ENCODE results near the gene CLEC1A.

DNA sequence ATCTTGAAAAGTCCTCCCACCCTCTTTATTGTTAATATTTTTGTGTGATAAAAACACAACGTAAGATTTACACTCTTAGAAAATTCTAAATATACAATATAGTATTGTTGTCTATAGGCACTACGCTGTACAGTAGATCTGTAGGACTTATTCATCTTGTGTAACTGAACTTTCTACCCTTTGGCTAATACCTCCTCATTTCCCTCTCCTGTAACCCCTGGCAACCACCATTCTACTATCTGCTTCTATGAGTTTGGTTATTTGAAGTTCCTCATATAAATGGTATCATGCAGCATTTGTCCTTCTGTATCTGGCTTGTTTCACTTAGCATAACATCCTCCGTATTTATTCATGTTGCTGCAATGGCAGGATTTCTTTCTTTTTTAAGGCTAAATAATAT, 73.5 kb downstream of the CLEC1A start:
- no peak for TF ChIP-seq EZH2 (IDR thresholded peaks at IDR 0.05; ENCODE audit: borderline replicate concordance, insufficient read depth, low read length, poor library complexity, severe bottlenecking)
- TF ChIP-seq, protein P1, sequence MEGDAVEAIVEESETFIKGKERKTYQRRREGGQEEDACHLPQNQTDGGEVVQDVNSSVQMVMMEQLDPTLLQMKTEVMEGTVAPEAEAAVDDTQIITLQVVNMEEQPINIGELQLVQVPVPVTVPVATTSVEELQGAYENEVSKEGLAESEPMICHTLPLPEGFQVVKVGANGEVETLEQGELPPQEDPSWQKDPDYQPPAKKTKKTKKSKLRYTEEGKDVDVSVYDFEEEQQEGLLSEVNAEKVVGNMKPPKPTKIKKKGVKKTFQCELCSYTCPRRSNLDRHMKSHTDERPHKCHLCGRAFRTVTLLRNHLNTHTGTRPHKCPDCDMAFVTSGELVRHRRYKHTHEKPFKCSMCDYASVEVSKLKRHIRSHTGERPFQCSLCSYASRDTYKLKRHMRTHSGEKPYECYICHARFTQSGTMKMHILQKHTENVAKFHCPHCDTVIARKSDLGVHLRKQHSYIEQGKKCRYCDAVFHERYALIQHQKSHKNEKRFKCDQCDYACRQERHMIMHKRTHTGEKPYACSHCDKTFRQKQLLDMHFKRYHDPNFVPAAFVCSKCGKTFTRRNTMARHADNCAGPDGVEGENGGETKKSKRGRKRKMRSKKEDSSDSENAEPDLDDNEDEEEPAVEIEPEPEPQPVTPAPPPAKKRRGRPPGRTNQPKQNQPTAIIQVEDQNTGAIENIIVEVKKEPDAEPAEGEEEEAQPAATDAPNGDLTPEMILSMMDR (IDR thresholded peaks at IDR 0.05; ENCODE audit: poor library complexity, severe bottlenecking): no peak
- TF ChIP-seq, protein P2, sequence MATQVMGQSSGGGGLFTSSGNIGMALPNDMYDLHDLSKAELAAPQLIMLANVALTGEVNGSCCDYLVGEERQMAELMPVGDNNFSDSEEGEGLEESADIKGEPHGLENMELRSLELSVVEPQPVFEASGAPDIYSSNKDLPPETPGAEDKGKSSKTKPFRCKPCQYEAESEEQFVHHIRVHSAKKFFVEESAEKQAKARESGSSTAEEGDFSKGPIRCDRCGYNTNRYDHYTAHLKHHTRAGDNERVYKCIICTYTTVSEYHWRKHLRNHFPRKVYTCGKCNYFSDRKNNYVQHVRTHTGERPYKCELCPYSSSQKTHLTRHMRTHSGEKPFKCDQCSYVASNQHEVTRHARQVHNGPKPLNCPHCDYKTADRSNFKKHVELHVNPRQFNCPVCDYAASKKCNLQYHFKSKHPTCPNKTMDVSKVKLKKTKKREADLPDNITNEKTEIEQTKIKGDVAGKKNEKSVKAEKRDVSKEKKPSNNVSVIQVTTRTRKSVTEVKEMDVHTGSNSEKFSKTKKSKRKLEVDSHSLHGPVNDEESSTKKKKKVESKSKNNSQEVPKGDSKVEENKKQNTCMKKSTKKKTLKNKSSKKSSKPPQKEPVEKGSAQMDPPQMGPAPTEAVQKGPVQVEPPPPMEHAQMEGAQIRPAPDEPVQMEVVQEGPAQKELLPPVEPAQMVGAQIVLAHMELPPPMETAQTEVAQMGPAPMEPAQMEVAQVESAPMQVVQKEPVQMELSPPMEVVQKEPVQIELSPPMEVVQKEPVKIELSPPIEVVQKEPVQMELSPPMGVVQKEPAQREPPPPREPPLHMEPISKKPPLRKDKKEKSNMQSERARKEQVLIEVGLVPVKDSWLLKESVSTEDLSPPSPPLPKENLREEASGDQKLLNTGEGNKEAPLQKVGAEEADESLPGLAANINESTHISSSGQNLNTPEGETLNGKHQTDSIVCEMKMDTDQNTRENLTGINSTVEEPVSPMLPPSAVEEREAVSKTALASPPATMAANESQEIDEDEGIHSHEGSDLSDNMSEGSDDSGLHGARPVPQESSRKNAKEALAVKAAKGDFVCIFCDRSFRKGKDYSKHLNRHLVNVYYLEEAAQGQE (IDR thresholded peaks at IDR 0.05; ENCODE audit: borderline replicate concordance): no peak
